NT2/D1 (cell line): ENCODE results near the gene TRIM5.
"Not testable (repeated sequence)": the region's sequence is repeated elsewhere in the genome, so short reads cannot be mapped to it uniquely, and the experiment has no call there.

Source experiments
- SUZ12 ChIP-seq: IDR thresholded peaks from 2 replicates; pipeline ENCODE4 v1.6.1; 2011; ENCODE audit not compliant: insufficient read length, insufficient read depth; ENCODE audit errors: extremely low read depth
- YY1 ChIP-seq: IDR thresholded peaks from 2 replicates; pipeline ENCODE4 v1.6.1; 2011; ENCODE audit not compliant: insufficient read length, insufficient read depth
- ZNF274 ChIP-seq: IDR thresholded peaks from 2 replicates; pipeline ENCODE4 v1.6.1; 2011; ENCODE audit warnings: mild to moderate bottlenecking, low read depth, low read length

- TF ChIP-seq ZNF274, YY1, SUZ12: not testable (repeated sequence)
Observed at GRCh38 chr11:5683620-5684019, 1.3 kb downstream of the TRIM5 start.
